Measurements from ENCODE around the gene SKI. TPM values are rescaled to one million over a fixed set of nuclear protein-coding genes. Genes with fewer than 3 reads are reported as not detected.

Gene SKI
- total and polyA plus RNA-seq, 2 donors (not counting 1 experiment from before 2014, with no cell fraction given), result 14.9 to 74.9 TPM

- no peaks in the 10 kb centered on the region for H3K27me3 Mint-ChIP-seq
- intact Hi-C loops (cut with micrococcal nuclease), result loop anchor here (1.0 to 10.0 kb wide), 9 partner anchors 10 to 1230 kb away; partner anchors contain the start of genes MORN1, PANK4, PEX10 and RER1
- H3K4me1 Mint-ChIP-seq, result peaks cover 24% of the 10 kb centered on the region
- ATAC-seq (ENCODE audit: low read depth) (peak; percentile 75), DNase-seq (peak; percentile 93)
- peak overlapping the region; percentile 46 to 81 (median 63) for H3K4me3 ChIP-seq (ENCODE audit: control extremely low read depth in 1 of 5, extremely low read depth in 1 of 5, insufficient read depth in 1 of 5, low read depth in 2 of 5, low read length in 4 of 5)
- ChIA-PET POLR2A (interaction anchor here (0.6 to 2.3 kb wide), 16 partner anchors 10 to 391 kb away, joined by 3 to 24 read pairs (median 4); partner anchors contain the start of genes MORN1, PEX10, PRXL2B and RER1), CTCF (interaction anchor here (0.6 to 13.5 kb wide), 41 partner anchors 9 to 403 kb away, joined by 3 to 295 read pairs (median 5); partner anchors contain the start of genes MORN1, PANK4, PEX10 and RER1)
- no peaks in the 10 kb centered on the region for H3K9me3 Mint-ChIP-seq (ENCODE audit: insufficient read depth)
- H3K36me3 ChIP-seq (replicated peaks in 1 of 2; ENCODE audit: control extremely low read depth in 1 of 2, control insufficient read depth in 1 of 2, extremely low read depth in 1 of 2, insufficient read depth in 2 of 2, low read length in 1 of 2), result peaks cover 0 to 6% of the 10 kb centered on the region in 2 experiments
- peak overlapping the region; percentile 93 for H3K4me3 Mint-ChIP-seq
- no peaks in the 10 kb centered on the region for H3K9me3 ChIP-seq (ENCODE audit: control extremely low read depth in 1 of 3, control insufficient read depth in 2 of 3, insufficient read depth in 1 of 3, low read length in 2 of 3)
- under 1% methylated on average over 33 of the region's 35 CpGs for WGBS (ENCODE audit: insufficient coverage)
- H4K20me1 ChIP-seq (ENCODE audit: control insufficient read depth, insufficient read depth, low read length, poor library complexity, severe bottlenecking), result peaks cover 6% of the 10 kb centered on the region
- TF ChIP-seq CTCF (IDR thresholded peaks at IDR 0.05) (peak; percentile 90), EZH2 (IDR thresholded peaks at IDR 0.05; ENCODE audit: borderline replicate concordance, insufficient read depth, low read depth, low read length, poor library complexity, severe bottlenecking) (no peak)
- H3K27ac Mint-ChIP-seq, result peak overlapping the region; percentile 96
- H3K4me2 ChIP-seq (replicated peaks; ENCODE audit: low read depth, low read length, poor library complexity, severe bottlenecking), result peak overlapping the region; percentile 96
- H3K9ac ChIP-seq (ENCODE audit: low read length), result peak overlapping the region; percentile 80
- no peaks in the 10 kb centered on the region for H3K27me3 ChIP-seq (replicated peaks in 1 of 4; ENCODE audit: control extremely low read depth in 1 of 4, control insufficient read depth in 3 of 4, insufficient read depth in 4 of 4, low read length in 3 of 4)
- H3K79me2 ChIP-seq (ENCODE audit: control insufficient read depth, insufficient read depth, low read length), result peaks cover 15% of the 10 kb centered on the region
- H3K4me1 ChIP-seq (ENCODE audit: control insufficient read depth in 2 of 2, insufficient read depth in 2 of 2, low read length in 2 of 2), result peaks cover 26 to 41% of the 10 kb centered on the region in 2 donors
- peak overlapping the region; percentile 80 to 84 for H3K27ac ChIP-seq (ENCODE audit: low read length in 2 of 2)
- H2AFZ ChIP-seq (ENCODE audit: insufficient read depth, low read depth, low read length, poor library complexity, severe bottlenecking), result peak overlapping the region; percentile 82
Observed at GRCh38 chr1:2194898-2195673, 33.0 kb upstream of the SKI start.

Measured in B cell (primary cell).